ENCODE results near the gene SELENOP. TPM values are rescaled to one million over a fixed set of nuclear protein-coding genes. Genes with fewer than 3 reads are reported as not detected.

The SELENOP gene
- total and polyA plus RNA-seq, 9 of the 15 experiments (the other 6 are each of a cell fraction or from before 2014, with no cell fraction given), result 3.2 to 6.3 (median 4.5) TPM

DNA sequence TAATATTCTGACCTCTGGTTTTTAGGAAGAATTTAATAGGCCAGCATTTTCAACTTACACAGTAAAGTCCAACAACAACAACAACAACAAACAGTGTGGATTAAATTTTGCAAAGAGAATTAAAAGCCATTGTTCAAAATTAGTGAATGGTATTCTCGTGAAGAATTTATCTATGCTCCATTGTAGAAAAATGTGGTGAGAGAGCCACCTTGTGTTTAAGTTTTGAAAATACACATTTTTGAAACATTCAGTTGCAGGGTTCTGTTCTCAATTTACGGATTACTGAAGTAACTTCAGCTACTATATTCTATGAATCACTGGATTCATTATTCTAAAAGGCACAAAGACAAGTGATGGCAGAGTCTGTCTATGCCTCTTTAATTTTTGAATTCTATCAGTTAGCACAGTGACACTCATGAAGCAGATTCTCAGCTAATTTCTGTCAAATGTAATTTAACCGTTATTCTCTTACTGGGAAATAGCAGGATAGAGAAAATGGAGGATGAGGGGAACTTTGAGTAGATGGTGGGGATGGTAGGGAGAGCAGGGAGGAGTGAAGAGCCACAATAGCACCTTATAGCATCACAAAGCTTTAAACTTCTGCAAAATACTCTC is 44.1 kb downstream of the SELENOP start:
- 27% methylated on average over 3 of the region's 3 CpGs for WGBS (ENCODE audit: insufficient coverage, low coverage, missing lambda C conversion rate)
- H3K4me1 ChIP-seq (replicated peaks in 1 of 2; ENCODE audit: control insufficient read depth in 2 of 2, insufficient read depth in 2 of 2, low read length in 2 of 2), result no peaks in the 10 kb centered on the region
- in situ Hi-C loops (cut with MboI), result loop anchor here (25.0 kb wide), 1 partner anchor 905 kb away; the partner anchor contains the start of gene OXCT1
- peak; percentile 74 for FAIRE-seq
- H3K4me2 ChIP-seq (ENCODE audit: insufficient read depth, low read length), result no peak overlapping the region
- no peaks in the 10 kb centered on the region for H3K9me1 ChIP-seq (ENCODE audit: control insufficient read depth, insufficient read depth, low read length)
- H3K36me3 ChIP-seq (ENCODE audit: control insufficient read depth, insufficient read depth, low read length), result no peaks in the 10 kb centered on the region
- no peak overlapping the region for H2AFZ ChIP-seq (ENCODE audit: low read depth, low read length)
- peak; percentile 81 for ATAC-seq
- H3K9ac ChIP-seq (ENCODE audit: insufficient read depth in 1 of 2, low read depth in 2 of 2, low read length in 2 of 2), result no peak overlapping the region
- no peaks in the 10 kb centered on the region for H3K27me3 ChIP-seq (ENCODE audit: control insufficient read depth in 2 of 2, insufficient read depth in 2 of 2, low read length in 2 of 2)
- no peak overlapping the region for H3K4me3 ChIP-seq
- H3K9me3 ChIP-seq (replicated peaks; ENCODE audit: control insufficient read depth, insufficient read depth, low read depth, low read length), result no peaks in the 10 kb centered on the region
- H3K27ac ChIP-seq (ENCODE audit: extremely low read depth, low read depth, low read length), result no peak overlapping the region
- no peaks in the 10 kb centered on the region for H4K20me1 ChIP-seq (replicated peaks; ENCODE audit: control insufficient read depth, insufficient read depth, low read length)
- peak in 3 of 4 experiments; percentile 13 to 51 (median 26) for DNase-seq (ENCODE audit: extremely low read depth in 1 of 4, low spot score in 3 of 4)
- H3K79me2 ChIP-seq (ENCODE audit: control insufficient read depth, insufficient read depth, low read length), result no peaks in the 10 kb centered on the region
- intact Hi-C loops (cut with micrococcal nuclease), result loop anchor here (1.0 to 5.0 kb wide), 6 partner anchors 122 to 911 kb away; no protein-coding TSS in a partner anchor
- no TSS peak for BruUV-seq (replicated peaks)
- ChIA-PET POLR2A (no interaction called here), CTCF (ENCODE audit: low intra/inter-chr PET ratio) (interaction anchor here (0.9 to 2.3 kb wide), 4 partner anchors 121 to 911 kb away, joined by 3 to 10 read pairs (median 6); no protein-coding TSS in a partner anchor)
- TF ChIP-seq HDGF (IDR thresholded peaks at IDR 0.05) (no peak), VEZF1 (CRISPR knock-in tag; IDR thresholded peaks at IDR 0.05) (no peak), POLR2G (IDR thresholded peaks at IDR 0.05; ENCODE audit: low read depth, low read length) (no peak), ZMIZ1 (IDR thresholded peaks at IDR 0.05; ENCODE audit: low read depth in 2 of 2, low read length in 2 of 2) (no peak), DEAF1 (CRISPR knock-in tag; IDR thresholded peaks at IDR 0.05) (peak; percentile 76), RAD21 (CRISPR knock-in tag; conservative IDR thresholded peaks at IDR 0.05 in 1 of 2, IDR thresholded peaks at IDR 0.05 in 1 of 2) (peak; percentile 90 to 91)

All from K562 (cell line).